ENCODE measurements around the gene MICAL3.

Gene MICAL3

DNA sequence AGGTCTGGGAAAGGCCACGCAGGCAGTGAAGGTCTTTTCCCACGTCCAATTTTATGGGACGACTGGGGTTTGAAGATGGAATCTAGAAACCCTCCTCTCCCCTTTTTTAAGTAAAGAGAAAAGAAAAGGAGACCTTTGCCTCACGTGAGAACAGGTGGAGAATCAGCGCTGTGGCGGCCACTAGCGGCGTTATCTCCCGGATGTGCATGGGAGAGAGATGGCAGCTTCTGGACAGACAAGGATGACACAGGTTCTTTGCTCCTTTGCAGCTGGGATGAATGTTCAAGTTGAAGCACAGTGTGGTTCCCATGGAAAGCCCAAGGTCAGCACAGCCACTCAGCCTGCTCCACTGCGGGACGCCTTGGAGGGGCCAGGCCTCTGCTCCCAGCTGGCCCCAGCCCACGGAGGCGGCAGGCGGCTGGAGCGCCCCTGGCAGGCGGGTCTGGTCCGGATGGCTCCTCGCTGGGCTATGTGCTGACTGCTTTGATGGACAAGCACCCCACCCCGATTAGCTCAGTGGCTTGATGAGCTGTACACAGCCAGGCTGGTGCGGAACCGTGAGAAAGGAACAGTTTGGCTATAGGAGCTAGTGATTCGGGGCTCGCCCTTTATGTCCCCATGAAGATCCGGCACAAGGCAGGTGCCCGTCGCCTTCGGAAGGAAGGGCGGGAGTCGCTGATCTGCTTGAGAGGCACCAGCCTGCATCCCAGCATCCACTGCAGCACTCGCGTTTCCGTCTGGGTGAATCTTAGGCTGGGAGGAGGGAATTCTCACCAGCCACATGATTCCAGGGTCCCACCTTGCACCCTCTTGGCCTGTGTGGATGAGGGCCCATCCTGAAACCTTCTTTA, 235.6 kb downstream of the MICAL3 start:
- DNase-seq = no peak
- TF ChIP-seq, protein P1, sequence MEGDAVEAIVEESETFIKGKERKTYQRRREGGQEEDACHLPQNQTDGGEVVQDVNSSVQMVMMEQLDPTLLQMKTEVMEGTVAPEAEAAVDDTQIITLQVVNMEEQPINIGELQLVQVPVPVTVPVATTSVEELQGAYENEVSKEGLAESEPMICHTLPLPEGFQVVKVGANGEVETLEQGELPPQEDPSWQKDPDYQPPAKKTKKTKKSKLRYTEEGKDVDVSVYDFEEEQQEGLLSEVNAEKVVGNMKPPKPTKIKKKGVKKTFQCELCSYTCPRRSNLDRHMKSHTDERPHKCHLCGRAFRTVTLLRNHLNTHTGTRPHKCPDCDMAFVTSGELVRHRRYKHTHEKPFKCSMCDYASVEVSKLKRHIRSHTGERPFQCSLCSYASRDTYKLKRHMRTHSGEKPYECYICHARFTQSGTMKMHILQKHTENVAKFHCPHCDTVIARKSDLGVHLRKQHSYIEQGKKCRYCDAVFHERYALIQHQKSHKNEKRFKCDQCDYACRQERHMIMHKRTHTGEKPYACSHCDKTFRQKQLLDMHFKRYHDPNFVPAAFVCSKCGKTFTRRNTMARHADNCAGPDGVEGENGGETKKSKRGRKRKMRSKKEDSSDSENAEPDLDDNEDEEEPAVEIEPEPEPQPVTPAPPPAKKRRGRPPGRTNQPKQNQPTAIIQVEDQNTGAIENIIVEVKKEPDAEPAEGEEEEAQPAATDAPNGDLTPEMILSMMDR (IDR thresholded peaks at IDR 0.05; ENCODE audit: low read depth, low read length) = peak; percentile 47
- H3K4me1 ChIP-seq = peaks cover 11% of the 10 kb centered on the region
- H3K36me3 ChIP-seq = peaks cover 6% of the 10 kb centered on the region
- H3K4me3 ChIP-seq (ENCODE audit: low read depth, low read length) = no peak overlapping the region
- no peaks in the 10 kb centered on the region for H3K9me3 ChIP-seq
- no peaks in the 10 kb centered on the region for H3K27me3 ChIP-seq

- Histone ChIP-seq H3K4me1 (peaks cover 16% of the 10 kb centered on the region), H3K27me3 (no peaks in the 10 kb centered on the region), H3K4me3 (ENCODE audit: low read depth, low read length) (no peak overlapping the region), H3K36me3 (peaks cover 6% of the 10 kb centered on the region), H3K9me3 (no peaks in the 10 kb centered on the region)
- TF ChIP-seq, protein P1 (IDR thresholded peaks at IDR 0.05; ENCODE audit: low read depth, low read length) = no peak
- DNase-seq = no peak
These were observed 236.5 kb downstream of the MICAL3 start for GRCh38 chr22:17787716-17788330.

DNA sequence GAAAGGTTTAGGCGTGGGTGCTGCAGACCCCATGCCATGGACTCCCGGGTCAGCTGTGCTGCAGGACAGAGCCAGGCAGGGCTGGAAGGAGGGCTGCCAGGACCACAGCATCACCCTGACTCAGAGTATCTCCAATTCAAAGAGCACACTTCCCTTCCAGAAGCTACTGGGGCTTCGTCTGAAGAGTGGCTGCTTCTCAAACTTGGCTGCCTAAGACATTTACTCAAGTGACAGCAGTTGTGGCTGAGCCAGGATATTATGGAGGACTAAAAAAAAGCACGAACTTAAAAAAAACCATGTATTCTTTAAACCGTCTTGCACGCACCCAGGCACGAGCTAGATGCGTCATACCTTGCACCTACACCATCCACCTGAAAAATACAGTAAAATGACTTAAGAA, 237.1 kb downstream of the MICAL3 start:
- Histone ChIP-seq H3K36me3 (peaks cover 6% of the 10 kb centered on the region), H3K4me3 (ENCODE audit: low read depth, low read length) (no peak overlapping the region), H3K27me3 (no peaks in the 10 kb centered on the region), H3K4me1 (peaks cover 16% of the 10 kb centered on the region), H3K9me3 (no peaks in the 10 kb centered on the region)
- no peak for DNase-seq
- TF ChIP-seq, protein P1 (IDR thresholded peaks at IDR 0.05; ENCODE audit: low read depth, low read length) = no peak

DNA sequence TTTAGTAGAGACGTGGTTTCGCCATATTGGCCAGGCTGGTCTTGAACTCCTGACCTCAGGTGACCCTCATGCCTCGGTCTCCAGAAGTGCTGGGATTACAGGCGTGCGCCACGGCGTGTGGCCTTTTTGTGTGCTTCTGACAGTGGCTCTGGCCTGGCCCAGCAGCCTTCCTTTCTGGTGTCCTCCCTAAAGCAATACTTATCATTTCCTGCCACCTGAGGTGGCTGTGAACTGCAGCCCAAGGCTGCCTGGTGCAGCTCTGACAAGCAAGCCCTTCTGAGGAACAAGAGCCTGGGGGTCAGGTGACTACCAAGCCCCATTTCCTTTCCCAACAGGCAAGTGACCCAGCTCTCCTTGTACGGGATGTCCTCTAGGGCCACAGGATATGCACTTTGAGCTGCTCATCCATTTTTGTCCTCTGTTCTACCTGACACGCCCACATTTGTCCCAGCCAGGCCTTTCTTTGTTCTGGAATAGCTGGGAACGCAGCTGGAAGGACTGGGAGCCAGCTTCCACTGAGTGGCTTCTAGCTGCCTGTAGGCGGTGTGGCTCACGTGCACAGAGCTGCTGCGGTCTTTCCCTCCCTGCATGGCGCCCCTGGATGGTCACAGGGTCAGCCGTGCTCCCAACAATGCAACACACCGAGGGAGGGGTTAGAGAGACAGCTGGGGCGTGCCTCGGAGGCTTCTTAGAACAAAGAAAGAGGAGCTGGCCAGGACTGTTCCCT, 237.8 kb downstream of the MICAL3 start:
- H3K4me3 ChIP-seq (ENCODE audit: low read depth, low read length) = no peak overlapping the region
- peak; percentile 42 for DNase-seq
- H3K36me3 ChIP-seq = peaks cover 6% of the 10 kb centered on the region
- peaks cover 23% of the 10 kb centered on the region for H3K4me1 ChIP-seq
- TF ChIP-seq, protein P1 (IDR thresholded peaks at IDR 0.05; ENCODE audit: low read depth, low read length) = no peak; the same call in 1 of the 2 replicates
- no peaks in the 10 kb centered on the region for H3K27me3 ChIP-seq
- H3K9me3 ChIP-seq = no peaks in the 10 kb centered on the region

DNA sequence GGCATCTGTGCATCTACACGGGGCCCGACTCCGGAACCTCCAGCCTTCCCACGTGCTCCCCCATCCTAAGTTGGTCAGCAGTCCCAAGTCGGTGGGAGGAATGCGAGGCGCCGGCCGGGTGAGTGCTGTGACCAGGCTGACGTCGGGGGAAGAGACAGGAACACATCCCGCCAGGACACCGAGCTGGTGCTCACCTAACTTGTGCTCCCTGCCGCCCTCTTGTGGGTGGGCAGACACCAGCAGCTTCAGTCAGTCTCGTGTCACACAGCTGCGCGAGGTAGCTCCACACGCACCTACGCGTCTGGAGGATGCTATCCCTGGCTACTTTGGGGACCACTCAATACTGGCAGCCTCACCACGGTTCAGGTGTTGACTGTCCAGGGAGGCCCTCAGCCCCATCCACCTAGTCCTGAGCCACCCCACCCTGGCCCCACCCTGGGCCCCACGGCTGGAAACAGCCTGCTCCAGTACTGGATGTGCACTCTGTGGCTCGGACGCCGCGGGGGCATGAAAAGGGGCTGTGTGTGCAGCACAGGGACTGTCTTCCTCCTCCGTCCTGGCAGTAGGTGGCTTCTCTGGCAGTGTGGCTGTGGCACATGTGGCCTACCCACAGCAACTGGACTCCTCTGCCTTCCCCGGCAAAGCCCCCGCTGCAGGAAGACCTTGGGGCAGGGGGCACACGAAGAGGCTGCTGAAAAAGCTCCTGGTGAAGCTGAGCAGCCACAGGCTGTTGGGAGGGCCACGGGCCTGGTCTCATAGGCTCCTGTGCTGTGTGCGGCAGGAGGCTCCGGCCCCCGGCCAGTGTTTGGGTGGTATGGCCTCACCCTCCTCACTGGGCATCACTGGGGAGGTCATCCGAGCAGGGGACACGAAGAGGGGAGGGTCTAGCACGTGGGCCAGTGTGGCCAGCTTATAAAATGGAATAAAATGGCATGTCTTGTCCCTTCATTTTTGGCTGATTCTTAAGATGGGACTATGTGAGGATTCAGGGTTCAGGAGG, 238.9 kb downstream of the MICAL3 start:
- no peak overlapping the region for H3K4me3 ChIP-seq (ENCODE audit: low read depth, low read length)
- H3K4me1 ChIP-seq = peaks cover 32% of the 10 kb centered on the region
- no peak for DNase-seq
- peaks cover 6% of the 10 kb centered on the region for H3K36me3 ChIP-seq
- no peaks in the 10 kb centered on the region for H3K27me3 ChIP-seq
- TF ChIP-seq, protein P1 (IDR thresholded peaks at IDR 0.05; ENCODE audit: low read depth, low read length) = peak; percentile 43
- H3K9me3 ChIP-seq = no peaks in the 10 kb centered on the region

Data from BE2C (cell line).